Measurements from ENCODE around the gene ELP1. TPM values are rescaled to one million over a fixed set of nuclear protein-coding genes. Genes with fewer than 3 reads are reported as not detected.

The ELP1 gene
- total and polyA plus RNA-seq, 2 donors (not counting 3 experiments of a cell fraction or from before 2014, with no cell fraction given) = 12.6 to 21.8 TPM

- H3K4me1 ChIP-seq (ENCODE audit: control insufficient read depth, extremely low read depth, insufficient read depth, low read length) = no peaks in the 10 kb centered on the region
- ChIA-PET POLR2A (no interaction called here), CTCF (interaction anchor here (1.4 kb wide), 1 partner anchor 103 kb away, joined by 9 read pairs; no protein-coding TSS in a partner anchor)
- no peak overlapping the region for H3K4me2 ChIP-seq (ENCODE audit: insufficient read depth, low read length)
- H2AFZ ChIP-seq (ENCODE audit: low read depth, low read length) = no peak overlapping the region
- dilution Hi-C loops (cut with MboI; ENCODE audit: extremely low pct_ligation_motif_present, low sequenced_read_pairs) (no loop called here), intact Hi-C loops (cut with micrococcal nuclease) (loop anchor here (2.0 to 5.0 kb wide), 2 partner anchors 104 to 551 kb away; no protein-coding TSS in a partner anchor)
- FAIRE-seq (no peak), DNase-seq (ENCODE audit: low read depth, low spot score) (no peak)
- no TSS peak for BruUV-seq (replicated peaks)
- no peaks in the 10 kb centered on the region for H4K20me1 ChIP-seq (replicated peaks; ENCODE audit: control insufficient read depth, extremely low read depth, insufficient read depth, low read length)
- no peaks in the 10 kb centered on the region for H3K79me2 ChIP-seq (ENCODE audit: control insufficient read depth, insufficient read depth, low read length)
- no peaks in the 10 kb centered on the region for H3K36me3 ChIP-seq (ENCODE audit: control insufficient read depth in 2 of 2, extremely low read depth in 1 of 2, insufficient read depth in 2 of 2, low read length in 2 of 2)
- no peak overlapping the region for H3K4me3 ChIP-seq (replicated peaks in 1 of 3; ENCODE audit: insufficient read depth in 1 of 3, low read depth in 1 of 3, low read length in 3 of 3)
- no peaks in the 10 kb centered on the region for H3K9me1 ChIP-seq (replicated peaks; ENCODE audit: control insufficient read depth, extremely low read depth, insufficient read depth, low read length)
- TF ChIP-seq JUN (IDR thresholded peaks at IDR 0.05; ENCODE audit: borderline replicate concordance, insufficient read depth, insufficient read length, low read depth) (no peak), GATA2 (IDR thresholded peaks at IDR 0.05; ENCODE audit: insufficient read depth, insufficient read length, low read depth, low read length) (no peak), FOS (IDR thresholded peaks at IDR 0.05; ENCODE audit: borderline replicate concordance, insufficient read depth, low read length) (no peak), MAX (IDR thresholded peaks at IDR 0.05; ENCODE audit: insufficient read depth, insufficient read length) (no peak), MYC (IDR thresholded peaks at IDR 0.05; ENCODE audit: low read depth, low read length) (no peak), CTCF (IDR thresholded peaks at IDR 0.05; ENCODE audit: extremely low read depth in 1 of 2, insufficient read depth in 1 of 2, low read depth in 1 of 2, low read length in 2 of 2) (no peak), EZH2 (IDR thresholded peaks at IDR 0.05; ENCODE audit: borderline replicate concordance, low read depth, low read length, severe bottlenecking) (no peak), POLR2AphosphoS5 (IDR thresholded peaks at IDR 0.05; ENCODE audit: insufficient read depth, low read depth, low read length) (no peak), POLR2A (IDR thresholded peaks at IDR 0.05; ENCODE audit: low read depth, low read length) (no peak)
- no peaks in the 10 kb centered on the region for H3K9me3 ChIP-seq (replicated peaks; ENCODE audit: control insufficient read depth, insufficient read depth, low read length)
- peaks cover 0 to 2% of the 10 kb centered on the region in 2 experiments for H3K27me3 ChIP-seq (ENCODE audit: control insufficient read depth in 2 of 2, insufficient read depth in 2 of 2, low read length in 2 of 2)
- no peak overlapping the region for H3K9ac ChIP-seq (replicated peaks; ENCODE audit: extremely low read depth, insufficient read depth, low read length)
- H3K27ac ChIP-seq (ENCODE audit: insufficient read depth, low read depth, low read length) = no peak overlapping the region
Observed at GRCh38 chr9:108851138-108851537, 82.8 kb downstream of the ELP1 start.

Measured in endothelial cell of umbilical vein (primary cell).